Epithelial cell of proximal tubule (primary cell): ENCODE results near the gene PSME4. TPM values are rescaled to one million over a fixed set of nuclear protein-coding genes. Genes with fewer than 3 reads are reported as not detected.

Experiments
- DNase-seq: peaks from one replicate; pipeline ENCODE4 v3.0.0-alpha.2; 2011; ENCODE audit warnings: low read depth
- H3K4me3 ChIP-seq: 2 replicates; pipeline ENCODE4 v1.5.1; 2011; ENCODE audit warnings: low read depth, mild to moderate bottlenecking, low read length
- CTCF ChIP-seq: conservative IDR thresholded peaks from 2 replicates; pipeline ENCODE4 v1.5.1; 2012; ENCODE audit warnings: low read depth, mild to moderate bottlenecking, low read length
- total RNA-seq: library from RNA; depleted of rRNA; stranded (reverse); fragments of >200 nt; gene quantifications from 2 replicates; pipeline ENCODE4 v1.2.3, GENCODE V29; 2015

Gene PSME4
- total RNA-seq, 1 donor from 2014 or later: 18.7 TPM

GRCh38 chr2:53821810-53822209 lies 149.0 kb downstream of the PSME4 start:
- no peak for TF ChIP-seq CTCF
- DNase-seq: no peak
- H3K4me3 ChIP-seq: no peak overlapping the region

- no peak overlapping the region for H3K4me3 ChIP-seq
- no peak for DNase-seq
- no peak for TF ChIP-seq CTCF
Measured at GRCh38 chr2:53820711-53821110, 150.1 kb downstream of the PSME4 start.

GRCh38 chr2:53820048-53820447 lies 150.7 kb downstream of the PSME4 start:
- TF ChIP-seq CTCF: no peak
- no peak overlapping the region for H3K4me3 ChIP-seq
- DNase-seq: no peak

- H3K4me3 ChIP-seq: no peak overlapping the region
Measured at GRCh38 chr2:53819634-53820033, 151.2 kb downstream of the PSME4 start.

GRCh38 chr2:53818854-53819435 lies 151.8 kb downstream of the PSME4 start:
- no peak for TF ChIP-seq CTCF
- no peak overlapping the region for H3K4me3 ChIP-seq
- DNase-seq: no peak

More at GRCh38 chr2:53819634-53820033, 151.2 kb downstream of the PSME4 start:
- DNase-seq: no peak
- TF ChIP-seq CTCF: no peak

Other genes with a start within 250 kb of the PSME4 start
- 10.3 and 21.1 TPM in 2 replicates for gene CHAC2, start 203.2 kb downstream of the PSME4 start, total RNA-seq
- 11.8 and 12.0 TPM in 2 replicates for gene ASB3, start 184.0 kb downstream of the PSME4 start, total RNA-seq
- 74.9 and 94.1 TPM in 2 replicates for gene ERLEC1, start 183.9 kb downstream of the PSME4 start, total RNA-seq
- 0.52 and 1.5 TPM in 2 replicates for gene GPR75, start 111.0 kb downstream of the PSME4 start, total RNA-seq
- gene ACYP2, start 144.6 kb upstream of the PSME4 start, total RNA-seq: 3.5 and 4.9 TPM in 2 replicates